Transverse colon (tissue), 4 donors: ENCODE measurements around the gene SLC22A14.

Experiments used
- CTCF ChIP-seq, 5 experiments: fragments of 200-600 bp in 3 of 5; fragments of 450-650 bp in 2 of 5; sonication (generic) in 3 of 5; IDR thresholded peaks; 1 replicate in 2 of 5; 2 replicates in 3 of 5; pipeline ENCODE4 v1.5.1; 2016 to 2017; ENCODE audit warnings: antibody characterized with exemption in 5 of 5, inconsistent platforms in 3 of 5, mild to moderate bottlenecking in 2 of 5, moderate library complexity in 1 of 5
- POLR2AphosphoS5 ChIP-seq, 3 donors: sonication (generic); formaldehyde crosslinking; IDR thresholded peaks; one replicate each; pipeline ENCODE4 v1.6.1; 2016; ENCODE audit warnings: antibody characterized with exemption in 3 of 3

GRCh38 chr3:38264353-38264771, 17.7 kb upstream of the SLC22A14 start:
- no peak for TF ChIP-seq POLR2AphosphoS5 (IDR thresholded peaks at IDR 0.05)
- no peak for TF ChIP-seq CTCF (IDR thresholded peaks at IDR 0.05)
